Measurements from ENCODE around the gene SLC26A1.
"Not testable (repeated sequence)": the region's sequence is repeated elsewhere in the genome, so short reads cannot be mapped to it uniquely, and the experiment has no call there.

Gene SLC26A1

DNA sequence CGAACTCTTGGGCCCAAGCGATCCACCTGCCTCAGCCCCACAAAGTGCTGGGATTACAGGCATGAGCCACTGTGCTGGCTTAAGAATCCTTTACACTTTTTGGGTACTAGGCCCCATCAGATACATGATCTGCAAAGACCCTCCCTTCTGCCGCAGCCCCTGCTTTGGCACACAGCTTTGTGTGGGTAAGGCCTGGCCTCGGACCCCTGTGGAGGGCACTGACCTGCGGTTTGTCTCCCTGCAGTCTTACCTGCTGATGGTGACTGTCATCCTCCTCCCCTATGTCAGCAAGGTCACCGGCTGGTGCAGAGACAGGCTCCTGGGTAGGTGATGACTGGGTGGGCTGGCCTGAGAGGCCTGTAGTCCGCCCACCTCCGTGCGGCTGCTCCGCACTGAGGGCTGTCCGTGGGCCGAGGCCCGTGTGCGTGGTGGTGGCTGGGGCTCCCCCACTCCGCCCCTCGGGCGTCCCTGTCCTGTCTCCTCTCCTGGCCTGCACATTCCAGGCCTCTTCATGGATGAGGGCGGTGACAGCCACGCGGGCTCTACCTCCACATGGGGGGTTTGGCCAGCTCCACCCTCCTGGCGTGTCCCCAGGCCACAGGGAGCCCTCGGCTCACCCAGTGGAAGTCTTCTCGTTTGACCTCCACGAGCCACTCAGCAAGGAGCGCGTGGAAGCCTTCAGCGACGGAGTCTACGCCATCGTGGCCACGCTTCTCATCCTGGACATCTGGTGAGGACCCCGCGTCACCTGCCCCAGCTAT, 37.9 kb downstream of the SLC26A1 start:
- DNase-seq (ENCODE audit: low read depth in 3 of 3), result no peak

DNA sequence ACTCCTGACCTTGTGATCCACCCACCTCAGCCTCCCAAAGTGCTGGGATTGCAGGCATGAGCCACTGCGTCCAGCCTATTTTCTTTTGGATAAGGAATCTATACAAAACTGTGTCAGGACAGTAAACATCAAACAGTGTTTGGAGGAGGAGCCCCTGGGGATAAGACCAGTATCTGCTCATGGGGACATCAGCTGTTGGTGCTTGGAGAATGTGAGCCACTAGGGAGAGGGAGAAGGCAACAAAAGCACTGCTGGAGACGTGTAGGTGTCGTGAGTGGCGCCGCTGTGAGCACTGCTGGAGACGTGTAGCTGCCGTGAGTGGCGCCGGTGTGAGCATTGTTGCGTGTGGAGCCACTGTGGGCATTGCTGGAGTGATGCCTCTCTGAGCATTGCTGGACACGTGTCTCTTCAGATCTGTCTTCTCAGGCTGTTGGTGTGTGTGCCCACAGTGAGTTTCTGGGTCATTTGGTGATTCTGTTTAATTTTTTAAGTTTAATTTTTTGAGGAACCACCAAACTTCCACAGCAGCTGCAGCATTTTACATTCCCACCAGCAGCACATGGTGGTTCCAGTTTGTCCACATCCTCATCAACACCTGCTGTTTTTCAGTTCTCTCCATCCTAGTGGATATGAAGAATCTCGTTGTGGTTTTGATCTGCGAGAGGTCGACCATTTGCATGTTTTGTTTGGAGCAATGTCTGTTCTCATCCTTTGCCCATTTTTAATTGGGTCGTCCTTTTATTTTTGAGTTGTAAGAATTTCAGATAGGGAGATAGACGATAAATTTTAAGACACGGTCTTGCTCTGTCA, 38.8 kb downstream of the SLC26A1 start:
- no peak for DNase-seq (ENCODE audit: low read depth in 3 of 3)

DNA sequence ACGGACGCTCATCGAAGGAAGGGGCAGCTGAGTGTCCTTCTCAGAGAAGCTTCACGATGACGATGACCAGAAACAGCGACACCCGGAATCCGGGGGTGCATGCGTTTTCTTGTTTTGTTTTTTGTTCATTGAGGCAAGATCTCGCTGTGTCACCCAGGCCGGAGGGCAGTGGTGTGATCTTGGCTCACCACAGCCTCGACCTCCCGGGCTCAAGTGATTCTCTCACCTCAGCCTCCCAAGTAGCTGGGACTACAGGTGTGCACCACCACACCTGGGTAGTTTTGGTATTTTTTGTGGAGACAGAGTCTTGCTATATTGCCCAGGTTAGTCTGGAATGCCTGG, 39.7 kb downstream of the SLC26A1 start:
- DNase-seq (ENCODE audit: low read depth in 3 of 3), result no peak

DNA sequence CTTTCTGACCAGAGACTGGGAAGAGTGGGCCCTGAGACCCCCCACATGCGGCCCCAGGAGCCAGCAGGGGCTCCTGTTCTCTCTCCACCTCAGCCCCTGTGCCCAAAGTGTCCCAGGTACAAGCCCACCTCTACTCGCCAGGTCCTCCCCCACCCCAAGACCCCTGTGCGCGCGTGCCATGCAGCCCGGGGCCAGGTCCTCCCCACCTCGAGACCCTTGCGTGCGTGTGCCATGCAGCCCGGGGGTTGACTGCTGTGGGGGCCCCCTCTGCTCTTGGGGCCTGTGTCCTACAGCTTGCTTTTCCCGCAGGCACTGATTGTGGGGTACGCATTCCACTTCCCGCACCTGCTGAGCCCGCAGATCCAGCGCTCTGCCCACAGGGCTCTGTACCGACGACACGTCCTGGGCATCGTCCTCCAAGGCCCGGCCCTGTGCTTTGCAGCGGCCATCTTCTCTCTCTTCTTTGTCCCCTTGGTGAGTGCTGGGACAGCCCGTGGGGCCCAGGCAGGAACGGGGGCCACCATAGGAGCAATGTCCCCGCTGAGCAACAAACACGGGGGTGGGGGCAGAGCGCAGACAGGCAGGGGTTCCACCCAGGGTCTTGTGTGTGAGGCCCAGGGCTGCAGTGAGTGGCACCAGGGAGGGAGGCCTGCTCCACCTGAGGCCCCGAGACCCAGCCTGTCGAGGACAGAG, 40.2 kb downstream of the SLC26A1 start:
- no peak for DNase-seq (ENCODE audit: low read depth in 3 of 3)

DNA sequence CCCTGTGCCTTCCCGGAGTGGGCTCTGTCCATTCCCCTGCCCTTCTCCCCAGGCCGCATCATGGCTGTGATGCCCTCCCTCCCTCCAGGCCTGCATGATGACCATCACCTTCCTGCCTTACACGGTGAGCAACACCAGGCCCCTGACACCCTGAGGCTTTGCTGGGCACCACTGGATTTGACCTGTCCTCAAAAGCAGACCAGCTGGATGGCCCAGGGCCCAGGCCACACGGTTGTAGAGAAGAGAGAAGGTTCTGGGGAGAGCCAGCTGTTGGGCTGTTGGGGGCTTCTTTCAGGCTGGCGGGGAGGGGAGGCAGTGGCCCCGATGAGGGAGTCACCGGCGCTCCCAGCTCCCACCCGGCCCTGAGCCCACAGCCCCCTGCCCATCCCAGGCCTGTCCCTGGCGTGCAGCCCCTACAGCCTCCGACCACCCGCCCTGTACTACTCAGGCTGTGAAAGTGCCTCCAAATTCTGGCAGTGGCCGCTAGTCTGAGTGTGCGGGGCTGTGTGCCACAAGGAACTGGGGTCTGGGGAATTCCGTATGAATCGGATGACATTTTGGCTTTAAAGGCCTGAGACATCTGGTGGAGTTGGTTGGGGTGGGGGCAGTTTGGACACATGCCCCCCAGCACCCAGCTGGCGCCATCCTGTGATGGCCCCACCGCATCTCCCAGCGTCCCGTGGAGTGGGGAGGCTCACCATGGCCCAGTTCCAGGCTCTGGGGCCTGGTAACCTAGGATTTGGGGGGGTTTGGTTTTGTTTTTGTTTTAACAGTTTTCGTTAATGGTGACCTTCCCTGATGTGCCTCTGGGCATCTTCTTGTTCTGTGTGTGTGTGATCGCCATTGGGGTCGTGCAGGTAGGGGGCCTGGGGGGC, 41.4 kb downstream of the SLC26A1 start:
- no peak for DNase-seq (ENCODE audit: low read depth in 3 of 3)

DNA sequence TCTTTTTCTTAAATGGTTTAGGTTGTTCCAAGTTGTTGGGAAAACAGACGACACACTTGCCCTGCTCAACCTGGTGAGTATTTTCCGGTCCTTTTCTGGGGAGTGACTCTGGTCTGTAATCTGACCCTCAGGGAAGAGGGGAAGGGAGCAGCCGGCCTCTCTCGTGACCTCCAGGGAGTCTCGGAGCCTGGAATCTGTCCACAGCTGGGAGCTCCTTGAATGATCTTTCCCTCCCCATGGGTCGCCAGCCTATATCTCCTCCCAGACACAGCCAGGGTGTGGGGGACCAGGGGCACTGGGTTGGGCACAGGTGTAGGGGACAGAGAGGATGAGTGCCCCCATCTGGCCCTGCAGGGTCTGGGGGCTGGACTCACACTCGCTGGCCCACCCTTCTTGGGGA, 42.0 kb downstream of the SLC26A1 start:
- DNase-seq (ENCODE audit: low read depth in 3 of 3), result no peak

DNA sequence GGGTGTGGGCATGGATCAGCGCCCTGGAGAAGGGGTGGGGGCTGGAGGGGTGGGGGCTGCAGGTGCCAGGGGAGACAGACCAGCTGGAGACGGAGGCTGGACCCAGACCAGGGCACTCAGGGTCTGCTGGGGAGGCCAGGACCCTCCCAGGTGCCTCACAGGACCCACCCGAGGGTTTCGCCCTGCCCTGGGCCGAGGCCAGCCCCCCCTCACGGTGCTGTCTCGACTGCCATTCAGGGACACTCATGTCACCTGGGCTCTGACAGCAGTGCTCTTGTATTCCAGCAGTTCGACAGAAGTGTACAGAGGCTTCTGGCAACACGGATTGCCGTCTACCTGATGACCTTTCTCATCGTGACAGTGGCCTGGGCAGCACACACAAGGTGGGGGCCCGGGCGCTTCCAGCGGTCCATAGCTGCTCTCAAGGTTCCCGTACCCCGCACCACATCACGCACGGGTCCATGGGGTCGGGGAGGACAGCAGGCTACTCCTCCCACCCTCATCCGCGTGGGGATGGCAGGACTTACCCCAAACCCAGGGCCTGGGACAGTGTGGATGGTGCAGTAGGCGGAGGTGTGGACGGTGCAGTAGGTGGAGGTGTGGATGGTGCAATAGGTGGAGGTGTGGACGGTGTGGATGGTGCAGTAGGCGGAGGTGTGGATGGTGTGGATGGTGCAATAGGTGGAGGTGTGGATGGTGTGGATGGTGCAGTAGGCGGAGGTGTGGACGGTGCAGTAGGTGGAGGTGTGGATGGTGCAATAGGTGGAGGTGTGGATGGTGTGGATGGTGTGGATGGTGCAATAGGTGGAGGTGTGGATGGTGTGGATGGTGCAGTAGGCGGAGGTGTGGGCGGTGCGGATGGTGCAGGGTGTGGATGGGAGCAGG, 42.8 kb downstream of the SLC26A1 start:
- DNase-seq (ENCODE audit: low read depth in 3 of 3), result no peak

DNA sequence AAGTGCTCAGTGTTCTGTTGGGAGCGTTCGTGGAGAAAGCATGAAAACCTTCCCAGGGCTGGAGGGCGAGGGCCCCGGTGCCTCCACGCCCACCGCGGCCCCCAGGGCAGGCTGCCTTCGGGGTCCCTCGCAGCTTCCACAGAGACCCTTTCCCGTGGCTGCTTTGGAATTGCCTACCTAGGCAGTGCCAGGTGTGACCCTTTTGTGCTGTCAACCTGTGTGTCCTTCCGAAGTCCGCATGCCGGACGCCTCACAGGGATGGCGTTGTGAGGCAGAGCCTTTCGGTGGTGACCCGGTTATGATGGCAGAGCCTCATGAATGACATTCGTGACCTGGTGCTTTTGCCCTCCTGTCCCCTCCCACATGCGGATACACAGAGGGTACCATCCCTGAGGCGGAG, 43.5 kb downstream of the SLC26A1 start:
- no peak for DNase-seq (ENCODE audit: low read depth in 3 of 3)

DNA sequence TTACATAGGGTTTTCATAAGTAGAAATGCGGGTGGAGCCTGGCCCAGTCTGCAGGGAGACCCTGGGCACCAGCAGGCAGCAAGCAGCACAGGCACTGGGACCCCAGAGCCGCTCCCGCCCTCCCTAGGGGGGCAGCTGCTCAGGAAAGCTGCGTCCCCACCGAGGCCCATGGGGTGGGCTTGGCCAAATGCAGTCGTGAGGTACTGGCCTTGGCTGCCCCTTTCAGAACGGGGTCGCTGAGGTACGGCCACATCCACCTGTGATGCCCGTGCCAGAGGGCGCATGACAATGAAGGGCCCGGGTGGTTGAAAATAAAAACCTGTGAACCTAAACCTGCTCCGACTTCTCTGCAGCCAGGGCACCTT, 44.3 kb downstream of the SLC26A1 start:
- DNase-seq (ENCODE audit: low read depth in 3 of 3), result no peak

DNA sequence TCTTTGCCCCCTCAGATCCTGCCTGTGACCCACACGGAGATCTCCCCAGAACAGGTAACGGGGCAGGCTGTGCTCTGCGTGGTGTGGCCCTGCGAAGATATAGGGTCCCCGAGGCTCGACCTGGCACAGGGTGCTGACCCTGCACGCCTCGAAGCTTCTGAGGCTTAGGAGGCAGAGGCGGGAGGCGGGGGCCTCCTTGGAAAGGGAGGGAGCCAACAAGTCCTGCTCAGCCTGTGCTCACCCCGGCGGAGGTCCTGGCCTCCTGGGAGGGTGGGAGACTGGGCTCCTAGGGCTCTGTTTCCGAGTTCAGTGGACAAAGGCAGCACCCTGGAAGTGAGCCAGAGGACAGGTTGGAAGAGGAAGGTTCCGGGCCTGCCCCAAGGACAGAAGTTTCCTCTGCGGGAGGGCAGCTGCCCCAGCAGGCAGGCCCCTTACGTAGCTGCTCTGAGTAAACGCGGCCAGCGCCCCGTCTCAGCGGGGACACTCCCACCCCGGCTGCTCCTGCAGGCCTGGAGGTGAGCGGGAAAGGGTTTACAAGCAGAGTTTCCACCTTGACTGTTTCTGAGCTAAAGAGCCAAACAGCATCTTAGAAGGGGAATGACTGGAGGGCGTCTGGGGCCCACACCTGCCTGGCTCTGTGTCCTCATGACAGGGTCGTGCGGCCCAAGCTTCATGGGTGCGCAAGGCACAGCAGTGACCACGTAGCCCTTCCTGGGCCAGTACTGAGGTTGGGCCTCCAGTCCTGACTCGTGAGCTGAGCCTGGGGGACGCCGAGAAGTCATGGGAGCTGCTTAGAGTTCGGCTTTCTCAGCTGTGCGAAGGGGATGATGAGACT, 44.9 kb downstream of the SLC26A1 start:
- no peak for DNase-seq (ENCODE audit: low read depth in 3 of 3)

DNA sequence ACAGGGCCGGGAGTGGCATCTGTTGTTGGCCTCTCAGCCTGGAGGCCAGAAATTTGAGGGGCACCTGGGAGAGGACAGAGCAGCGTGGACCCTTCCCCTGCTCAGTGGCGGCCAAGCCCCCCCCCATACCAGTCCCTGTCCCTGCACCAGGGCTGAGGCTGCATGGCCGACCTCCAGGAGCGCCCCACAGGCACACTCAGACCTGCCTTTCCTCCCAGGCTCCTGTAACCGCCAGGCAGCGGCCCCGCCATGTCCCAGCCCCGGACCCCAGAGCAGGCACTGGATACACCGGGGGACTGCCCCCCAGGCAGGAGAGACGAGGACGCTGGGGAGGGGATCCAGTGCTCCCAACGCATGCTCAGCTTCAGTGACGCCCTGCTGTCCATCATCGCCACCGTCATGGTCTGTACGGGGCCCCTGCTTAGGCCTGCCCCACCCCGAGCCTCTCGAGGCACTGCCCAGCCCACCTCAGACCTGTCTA, 45.7 kb downstream of the SLC26A1 start:
- DNase-seq (ENCODE audit: low read depth in 3 of 3), result no peak

DNA sequence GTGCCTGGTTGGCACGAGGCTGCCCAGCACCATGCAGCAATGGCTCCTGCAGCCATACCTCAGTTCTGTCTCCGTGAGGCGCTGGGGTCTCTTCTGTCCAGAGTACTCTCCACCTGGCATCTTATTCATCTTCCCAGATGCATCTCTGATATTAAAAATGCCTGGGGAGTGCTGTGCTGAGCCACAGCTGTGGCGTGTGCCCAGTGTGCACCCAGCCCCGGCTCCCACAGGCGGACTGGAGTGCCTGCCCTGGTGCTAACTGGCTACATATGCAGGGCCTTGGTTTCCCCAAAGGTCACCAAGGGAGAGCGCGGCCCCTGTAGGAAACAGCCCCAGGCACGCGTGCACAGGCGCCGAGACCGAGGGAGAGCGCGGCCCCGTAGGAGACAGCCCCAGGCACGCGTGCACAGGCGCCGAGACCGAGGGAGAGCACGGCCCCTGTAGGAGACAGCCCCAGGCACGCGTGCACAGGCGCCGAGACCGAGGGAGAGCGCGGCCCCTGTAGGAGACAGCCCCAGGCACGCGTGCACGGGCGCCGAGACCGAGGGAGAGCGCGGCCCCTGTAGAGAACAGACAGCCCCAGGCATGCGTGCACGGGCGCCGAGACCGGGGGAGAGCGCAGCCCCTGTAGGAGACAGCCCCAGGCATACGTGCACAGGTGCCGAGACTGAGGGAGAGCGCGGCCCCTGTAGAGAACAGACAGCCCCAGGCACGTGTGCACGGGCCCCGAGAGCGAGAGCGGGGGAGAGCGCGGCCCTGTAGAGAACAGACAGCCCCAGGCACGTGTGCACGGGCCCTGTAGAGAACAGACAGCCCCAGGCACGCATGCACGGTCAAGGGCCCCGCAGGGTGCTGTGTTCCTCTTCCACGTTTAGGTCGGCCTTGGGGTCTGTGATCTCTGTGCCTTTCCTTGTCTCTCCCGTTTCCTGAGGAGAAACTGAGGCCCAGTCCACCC, 46.4 kb downstream of the SLC26A1 start:
- no peak for DNase-seq (ENCODE audit: low read depth in 3 of 3)

DNA sequence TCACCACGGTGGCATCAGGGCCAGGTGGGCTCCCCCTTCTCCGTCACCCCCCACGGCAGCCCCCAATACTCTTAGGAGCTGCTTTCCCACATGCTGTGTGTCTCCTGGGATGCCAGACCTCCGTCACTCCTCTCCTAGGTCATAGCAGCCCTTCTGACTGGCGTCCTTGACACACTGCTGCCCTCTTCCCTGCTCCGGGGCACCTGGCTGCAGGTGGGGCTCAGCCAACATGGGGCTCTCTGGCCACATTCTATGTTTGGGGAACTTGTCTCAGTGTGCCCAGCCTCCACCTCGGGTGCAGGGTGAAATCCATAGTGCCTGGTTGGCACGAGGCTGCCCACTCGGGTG, 47.1 kb downstream of the SLC26A1 start:
- no peak for DNase-seq (ENCODE audit: low read depth in 3 of 3)

DNA sequence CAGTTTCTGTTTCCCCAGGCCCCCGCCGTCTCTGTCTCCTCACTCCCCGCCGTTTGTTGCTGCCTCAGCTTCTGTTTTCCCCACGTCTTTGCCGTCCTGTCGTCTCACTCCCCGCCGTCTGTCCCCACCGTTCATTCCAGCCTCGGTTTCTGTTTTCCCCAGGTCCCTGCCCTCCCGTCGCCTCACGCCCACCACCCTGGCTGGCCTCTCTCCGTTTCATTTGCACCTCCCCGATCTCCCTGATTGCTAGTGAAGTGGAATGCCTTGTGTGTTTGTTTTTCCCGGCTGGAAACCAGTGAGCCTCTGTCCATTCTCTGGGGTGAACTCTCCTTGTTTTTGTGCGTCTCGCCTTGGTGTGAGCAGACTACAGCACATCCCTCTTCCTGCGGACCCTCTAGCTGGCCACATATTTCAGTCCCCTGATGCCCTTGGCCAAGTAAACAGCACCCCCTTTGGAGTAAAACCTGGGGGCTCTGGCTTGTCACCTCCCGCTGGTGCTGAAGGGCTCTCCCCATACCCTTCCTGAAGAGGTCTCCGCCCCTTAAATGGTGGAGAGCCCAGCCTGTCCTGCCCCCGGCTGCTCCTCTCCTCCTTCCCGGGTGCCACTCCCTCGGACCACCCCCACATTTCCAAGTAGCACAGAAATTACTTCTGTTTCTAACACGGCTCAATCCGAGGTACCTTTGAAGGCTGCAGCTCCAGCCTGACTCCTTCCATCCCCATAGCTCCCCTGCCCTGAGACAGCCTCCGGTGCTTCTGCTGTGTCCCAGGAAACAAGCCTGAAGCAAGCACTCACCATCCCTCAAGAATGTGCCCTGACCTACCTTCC, 47.7 kb downstream of the SLC26A1 start:
- no peak for DNase-seq (ENCODE audit: low read depth in 3 of 3)

DNA sequence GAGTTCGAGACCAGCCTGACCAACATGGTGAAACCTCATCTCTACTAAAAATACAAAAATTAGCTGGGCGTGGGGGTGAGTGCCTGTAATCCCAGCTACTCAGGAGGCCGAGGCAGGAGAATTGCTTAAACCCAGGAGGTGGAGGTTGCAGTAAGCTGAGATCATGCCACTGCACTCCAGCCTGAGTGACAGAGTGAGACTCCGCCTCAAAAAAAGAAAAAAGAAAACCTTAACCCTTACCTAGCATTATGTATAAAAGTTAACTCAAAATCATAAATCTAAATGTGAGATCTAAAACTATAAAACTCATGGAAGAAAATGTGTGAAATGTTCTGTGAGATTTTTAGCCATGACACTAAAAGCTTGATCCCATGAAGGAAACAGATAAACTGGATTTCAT, 53.7 kb downstream of the SLC26A1 start:
- DNase-seq (ENCODE audit: low read depth in 3 of 3), result not testable (repeated sequence)

All from stimulated activated CD4-positive, alpha-beta T cell treated with anti-CD3 and anti-CD28 coated beads, TNF-alpha, amount 100 ng/mL, for 48 hours (primary cell).